ENCODE data around the gene MCOLN1. TPM values are rescaled to one million over a fixed set of nuclear protein-coding genes. Genes with fewer than 3 reads are reported as not detected.

MCOLN1 gene
- total and polyA plus RNA-seq, 2 experiments from 2014 or later, result 15.5 to 55.5 TPM

DNA sequence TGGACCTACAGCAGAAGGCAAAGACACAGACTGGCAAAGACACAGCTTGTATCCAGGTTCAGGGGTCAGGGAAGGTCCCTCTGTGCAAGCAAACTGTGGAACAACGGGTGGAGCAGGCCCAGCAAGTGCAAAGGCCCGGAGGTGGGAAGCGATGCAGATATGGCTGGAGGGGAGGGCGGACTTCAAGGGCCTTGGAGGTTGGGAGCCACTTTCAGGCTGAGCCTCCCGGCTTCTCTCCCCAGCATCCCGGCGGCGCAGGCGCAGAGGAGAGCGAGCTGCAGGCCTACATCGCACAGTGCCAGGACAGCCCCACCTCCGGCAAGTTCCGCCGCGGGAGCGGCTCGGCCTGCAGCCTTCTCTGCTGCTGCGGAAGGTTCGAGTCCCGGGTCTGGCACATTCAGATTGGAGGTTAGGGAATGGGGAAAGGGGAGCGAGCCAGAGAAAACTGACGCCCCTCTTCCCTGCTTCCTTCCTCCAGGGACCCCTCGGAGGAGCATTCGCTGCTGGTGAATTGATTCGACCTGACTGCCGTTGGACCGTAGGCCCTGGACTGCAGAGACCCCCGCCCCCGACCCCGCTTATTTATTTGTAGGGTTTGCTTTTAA lies 11.0 kb downstream of the MCOLN1 start:
- no peaks in the 10 kb centered on the region for H3K27me3 ChIP-seq
- no peak for TF ChIP-seq CTCF (IDR thresholded peaks at IDR 0.05; ENCODE audit: poor library complexity)
- TF ChIP-seq EZH2 (IDR thresholded peaks at IDR 0.05; ENCODE audit: borderline replicate concordance), result no peak
- no peak for TF ChIP-seq EZH2phosphoT487 (IDR thresholded peaks at IDR 0.05; ENCODE audit: low read depth, severe bottlenecking, unreplicated experiment)
- H3K27ac ChIP-seq, result peak overlapping the region; percentile 87
- peak overlapping the region; percentile 27 for H3K4me3 ChIP-seq
- no peaks in the 10 kb centered on the region for H3K9me2 ChIP-seq (replicated peaks; ENCODE audit: insufficient read depth)
- H3K79me2 ChIP-seq, result no peaks in the 10 kb centered on the region
- 50% methylated on average over 30 of the region's 30 CpGs for WGBS (ENCODE audit: low lambda C conversion rate, missing lambda C conversion rate)
- no peak for DNase-seq (ENCODE audit: low spot score)
- no peaks in the 10 kb centered on the region for H3K4me1 ChIP-seq (ENCODE audit: insufficient read depth)
- peak overlapping the region; percentile 93 for H2AFZ ChIP-seq
- no peaks in the 10 kb centered on the region for H3K9me3 ChIP-seq (ENCODE audit: low read depth)
- no peaks in the 10 kb centered on the region for H3K36me3 ChIP-seq (replicated peaks; ENCODE audit: insufficient read depth, low read depth)
- no peaks in the 10 kb centered on the region for H4K20me1 ChIP-seq (ENCODE audit: insufficient read depth, poor library complexity, severe bottlenecking)
- H3K4me2 ChIP-seq, result peak overlapping the region; percentile 97

GRCh38 chr19:7533925-7534480 lies 11.6 kb downstream of the MCOLN1 start:
- H3K4me3 ChIP-seq, result peak overlapping the region; percentile 27
- H2AFZ ChIP-seq, result peak overlapping the region; percentile 93
- H3K79me2 ChIP-seq, result no peaks in the 10 kb centered on the region
- no peaks in the 10 kb centered on the region for H3K4me1 ChIP-seq (ENCODE audit: insufficient read depth)
- H3K9me3 ChIP-seq (ENCODE audit: low read depth), result no peaks in the 10 kb centered on the region
- 0% methylated on average over 29 of the region's 41 CpGs for WGBS (ENCODE audit: low lambda C conversion rate, missing lambda C conversion rate)
- H3K36me3 ChIP-seq (replicated peaks; ENCODE audit: insufficient read depth, low read depth), result no peaks in the 10 kb centered on the region
- no peak for TF ChIP-seq CTCF (IDR thresholded peaks at IDR 0.05; ENCODE audit: poor library complexity)
- no peak for TF ChIP-seq EZH2phosphoT487 (IDR thresholded peaks at IDR 0.05; ENCODE audit: low read depth, severe bottlenecking, unreplicated experiment)
- no peak for TF ChIP-seq EZH2 (IDR thresholded peaks at IDR 0.05; ENCODE audit: borderline replicate concordance)
- no peaks in the 10 kb centered on the region for H3K27me3 ChIP-seq
- peak overlapping the region; percentile 97 for H3K4me2 ChIP-seq
- no peaks in the 10 kb centered on the region for H3K9me2 ChIP-seq (replicated peaks; ENCODE audit: insufficient read depth)
- H3K27ac ChIP-seq, result peak overlapping the region; percentile 87
- peak; percentile 93 for DNase-seq (ENCODE audit: low spot score)
- no peaks in the 10 kb centered on the region for H4K20me1 ChIP-seq (ENCODE audit: insufficient read depth, poor library complexity, severe bottlenecking)

GRCh38 chr19:7534531-7535046 lies 12.2 kb downstream of the MCOLN1 start:
- Histone ChIP-seq H3K4me2 (peak overlapping the region; percentile 97), H3K27me3 (no peaks in the 10 kb centered on the region), H2AFZ (peak overlapping the region; percentile 60), H3K79me2 (no peaks in the 10 kb centered on the region), H3K9me3 (ENCODE audit: low read depth) (no peaks in the 10 kb centered on the region), H3K27ac (peak overlapping the region; percentile 87), H3K36me3 (replicated peaks; ENCODE audit: insufficient read depth, low read depth) (no peaks in the 10 kb centered on the region), H3K4me1 (ENCODE audit: insufficient read depth) (no peaks in the 10 kb centered on the region), H4K20me1 (ENCODE audit: insufficient read depth, poor library complexity, severe bottlenecking) (no peaks in the 10 kb centered on the region), H3K4me3 (peak overlapping the region; percentile 27), H3K9me2 (replicated peaks; ENCODE audit: insufficient read depth) (no peaks in the 10 kb centered on the region)
- TF ChIP-seq CTCF (IDR thresholded peaks at IDR 0.05; ENCODE audit: poor library complexity), result peak; percentile 36
- TF ChIP-seq EZH2phosphoT487 (IDR thresholded peaks at IDR 0.05; ENCODE audit: low read depth, severe bottlenecking, unreplicated experiment), result no peak
- peak; percentile 85 for DNase-seq (ENCODE audit: low spot score)
- 0% methylated on average over 16 of the region's 27 CpGs for WGBS (ENCODE audit: low lambda C conversion rate, missing lambda C conversion rate)

Measured in hepatocyte (in vitro differentiated cells).